Tibial artery (tissue), 4 donors: ENCODE data around the gene BEAN1.

Experiments used
- DNase-seq, 2 donors: peaks; one replicate each; pipeline ENCODE4 v3.0.0-alpha.2; 2019
- H3K27ac ChIP-seq, 2 donors: fragments of 200-600 bp; sonication (generic) in 1 of 2; 1 replicate in 1 of 2; 2 replicates in 1 of 2; pipeline ENCODE4 v1.5.1; 2018 to 2019; ENCODE audit warnings: mild to moderate bottlenecking in 1 of 2
- H3K27me3 ChIP-seq, 2 donors: fragments of 200-600 bp; sonication (generic) in 1 of 2; one replicate each; pipeline versions ENCODE4 v1.5.1 to v1.6.0; 2016 to 2019
- H3K36me3 ChIP-seq, 3 donors: fragments of 200-600 bp; sonication (generic) in 2 of 3; one replicate each; pipeline ENCODE4 v1.5.1; 2016 to 2019; ENCODE audit warnings: mild to moderate bottlenecking in 2 of 3
- H3K4me1 ChIP-seq, 4 donors: fragments of 200-600 bp; sonication (generic) in 2 of 4; 1 replicate in 3 of 4; 2 replicates in 1 of 4; pipeline ENCODE4 v1.5.1; 2016 to 2019
- H3K4me3 ChIP-seq, 2 donors: fragments of 200-600 bp; sonication (generic) in 1 of 2; 1 replicate in 1 of 2; 2 replicates in 1 of 2; pipeline ENCODE4 v1.5.1; 2018 to 2019; ENCODE audit warnings: mild to moderate bottlenecking in 2 of 2
- H3K9me3 ChIP-seq, 3 donors: fragments of 200-600 bp; sonication (generic) in 1 of 3; one replicate each; pipeline ENCODE4 v1.5.1; 2016 to 2019
- CTCF ChIP-seq, 2 experiments: fragments of 200-600 bp in 1 of 2; fragments of 450-650 bp in 1 of 2; IDR thresholded peaks; one replicate each; pipeline ENCODE4 v1.5.1; 2017 to 2019; ENCODE audit warnings: antibody characterized with exemption in 2 of 2, mild to moderate bottlenecking in 1 of 2, moderate library complexity in 1 of 2
- intact Hi-C: fragments of 100-400 bp; cut with DNase I; formaldehyde crosslinking; loops from one replicate; pipeline ENCODE4 v1.15.0; 2023; ENCODE audit warnings: low total_unique reads

The BEAN1 gene

DNA sequence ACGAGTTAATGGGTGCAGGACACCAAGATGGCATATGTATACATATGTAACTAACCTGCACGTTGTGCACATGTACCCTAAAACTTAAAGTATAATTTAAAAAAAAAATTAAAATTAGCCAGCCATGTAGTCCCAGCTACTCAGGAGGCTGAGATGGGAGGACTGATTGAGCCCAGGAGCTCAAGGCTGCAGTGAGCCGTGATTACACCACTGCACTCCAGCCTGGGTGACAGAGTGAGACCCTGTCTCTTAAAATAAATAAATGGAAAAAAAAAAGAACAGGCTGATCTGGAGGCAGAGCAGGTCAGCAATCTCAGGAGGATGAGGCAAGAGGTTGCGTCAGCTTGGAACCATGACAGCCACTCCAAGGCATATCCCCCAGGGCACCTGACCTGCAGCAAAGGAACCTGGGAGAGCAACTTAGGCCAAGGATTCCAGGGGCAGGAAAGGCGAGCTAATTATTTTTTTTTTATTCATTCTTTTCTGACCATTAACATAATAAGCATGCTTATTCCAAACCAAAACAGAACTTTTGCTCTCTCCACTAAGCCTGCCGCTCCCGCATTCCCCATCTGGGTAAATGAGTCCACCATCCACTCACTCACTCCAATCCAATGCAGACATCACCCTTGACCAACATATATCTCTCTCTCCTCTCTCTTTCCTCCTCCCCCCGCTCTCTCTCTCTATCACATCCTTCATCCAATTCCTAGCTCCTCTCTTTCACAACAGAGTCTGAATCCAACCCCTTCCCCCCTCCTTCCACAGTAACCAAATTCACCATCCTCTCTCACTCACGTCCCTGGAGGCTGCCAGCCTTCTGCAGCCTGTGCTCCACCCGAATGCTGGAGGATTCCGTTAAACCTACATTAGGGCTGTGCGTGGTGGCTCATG lies 75.2 kb downstream of the BEAN1 start:
- H3K27me3 ChIP-seq = no peaks in the 10 kb centered on the region
- H3K27ac ChIP-seq = peak overlapping the region; percentile 68 to 75
- H3K4me1 ChIP-seq = peaks cover 0 to 33% (median 22%) of the 10 kb centered on the region in 4 donors
- TF ChIP-seq CTCF (IDR thresholded peaks at IDR 0.05) = no peak
- H3K36me3 ChIP-seq = no peaks in the 10 kb centered on the region
- H3K4me3 ChIP-seq = peak overlapping the region in 1 of 2 donors; percentile 28
- DNase-seq = peak; percentile 92 to 96
- intact Hi-C loops = no loop called here
- no peaks in the 10 kb centered on the region for H3K9me3 ChIP-seq

DNA sequence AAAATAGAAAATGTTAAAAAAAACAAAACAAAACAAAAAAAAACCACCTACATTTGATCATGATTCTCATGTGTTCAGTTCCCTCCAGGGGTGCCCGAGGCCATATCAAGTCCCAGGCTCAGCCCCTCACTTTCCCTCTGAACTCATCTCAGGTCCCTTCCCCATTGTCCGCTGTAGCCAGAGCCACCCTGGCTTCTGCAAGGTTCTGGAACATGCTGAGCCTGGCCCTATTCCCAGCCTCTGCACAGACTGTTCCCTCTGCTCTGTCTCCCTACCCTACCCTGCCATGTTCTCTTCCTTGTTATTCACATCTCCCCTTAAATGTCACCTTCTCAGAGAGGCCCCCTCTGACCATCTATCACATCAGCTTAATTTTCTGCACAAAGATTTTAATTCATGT lies 75.9 kb downstream of the BEAN1 start:
- Histone ChIP-seq H3K9me3 (no peaks in the 10 kb centered on the region), H3K36me3 (no peaks in the 10 kb centered on the region), H3K4me1 (peaks cover 0 to 40% (median 24%) of the 10 kb centered on the region in 4 donors), H3K4me3 (peak overlapping the region in 1 of 2 donors; percentile 28), H3K27me3 (no peaks in the 10 kb centered on the region), H3K27ac (peak overlapping the region; percentile 68 to 75)
- intact Hi-C loops = no loop called here
- no peak for TF ChIP-seq CTCF (IDR thresholded peaks at IDR 0.05)
- DNase-seq = peak; percentile 81 to 92

DNA sequence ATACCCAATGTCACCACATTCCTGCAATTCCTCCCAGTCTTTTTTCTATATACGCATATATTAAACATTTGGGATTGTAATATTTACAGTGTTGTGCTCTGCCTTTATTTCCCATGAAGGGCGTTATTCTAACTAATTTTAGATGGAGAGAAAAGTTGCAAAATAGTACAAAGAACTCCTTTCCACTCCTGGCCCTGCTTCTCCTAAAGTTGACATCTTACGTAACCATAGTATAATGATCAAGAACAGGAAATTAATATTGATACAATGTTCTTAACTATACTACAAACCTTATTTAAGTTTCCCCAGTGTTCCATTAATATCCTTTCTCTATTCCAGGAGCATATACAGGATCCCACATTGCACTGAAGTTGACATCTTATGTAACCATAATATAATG lies 76.5 kb downstream of the BEAN1 start:
- no peaks in the 10 kb centered on the region for H3K9me3 ChIP-seq
- no peak for TF ChIP-seq CTCF (IDR thresholded peaks at IDR 0.05)
- no peaks in the 10 kb centered on the region for H3K36me3 ChIP-seq
- peak overlapping the region in 1 of 2 donors; percentile 28 for H3K4me3 ChIP-seq
- H3K27me3 ChIP-seq = no peaks in the 10 kb centered on the region
- H3K27ac ChIP-seq = peak overlapping the region; percentile 68 to 75
- no peak for DNase-seq
- peaks cover 0 to 46% (median 29%) of the 10 kb centered on the region in 4 donors for H3K4me1 ChIP-seq
- intact Hi-C loops = no loop called here

GRCh38 chr16:66507731-66508239 lies 80.7 kb downstream of the BEAN1 start:
- intact Hi-C loops = no loop called here
- H3K27ac ChIP-seq = peak overlapping the region in 1 of 2 donors; percentile 86
- TF ChIP-seq CTCF (IDR thresholded peaks at IDR 0.05) = no peak

DNA sequence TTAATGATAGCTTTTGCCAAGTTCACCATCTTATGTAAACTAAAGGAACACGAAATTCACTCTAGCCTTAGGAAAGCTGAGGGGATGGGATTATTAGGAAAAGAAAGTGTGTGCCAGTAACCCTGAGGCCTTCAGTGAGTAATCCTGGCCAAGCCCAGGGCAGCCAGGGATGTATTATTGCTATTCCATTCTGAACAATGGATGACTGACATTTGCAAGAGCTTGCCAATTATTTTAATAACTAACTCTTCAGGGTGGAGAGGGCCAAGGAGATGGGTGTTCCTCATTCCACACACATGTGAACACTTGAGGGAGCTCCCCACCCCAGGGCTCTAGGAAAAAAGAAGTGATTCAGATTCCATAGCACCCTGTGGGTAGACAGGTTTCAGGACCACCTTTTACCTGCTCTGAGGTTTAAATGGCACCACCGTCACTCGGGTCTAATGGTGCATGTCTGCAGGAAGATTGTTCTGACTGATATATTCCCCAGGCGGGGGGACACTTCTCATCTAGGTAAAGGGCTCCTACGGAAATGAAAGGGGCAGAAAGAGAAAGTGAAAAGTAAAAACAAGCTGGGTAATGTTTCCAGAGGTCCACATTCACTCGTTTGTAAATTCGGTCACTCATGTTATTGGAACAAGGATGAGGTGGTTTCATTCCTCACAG lies 81.3 kb downstream of the BEAN1 start:
- TF ChIP-seq CTCF (IDR thresholded peaks at IDR 0.05) = no peak
- Histone ChIP-seq H3K27me3 (no peaks in the 10 kb centered on the region), H3K36me3 (peaks cover 0 to under 1% (median 0%) of the 10 kb centered on the region in 3 donors), H3K4me3 (no peak overlapping the region), H3K9me3 (no peaks in the 10 kb centered on the region), H3K4me1 (peaks cover 10 to 72% (median 57%) of the 10 kb centered on the region in 4 donors), H3K27ac (peak overlapping the region; percentile 54 to 86)
- peak in 1 of 2 donors; percentile 65 for DNase-seq
- intact Hi-C loops = no loop called here

More at GRCh38 chr16:66507731-66508239, 80.7 kb downstream of the BEAN1 start:
- Histone ChIP-seq H3K36me3 (no peaks in the 10 kb centered on the region), H3K4me3 (no peak overlapping the region), H3K4me1 (peaks cover 10 to 72% (median 58%) of the 10 kb centered on the region in 4 donors), H3K9me3 (no peaks in the 10 kb centered on the region), H3K27me3 (no peaks in the 10 kb centered on the region)
- DNase-seq = no peak
